Right atrium auricular region (tissue), 2 donors: ENCODE measurements around the gene ZNF805. TPM values are rescaled to one million over a fixed set of nuclear protein-coding genes. Genes with fewer than 3 reads are reported as not detected.
A peak's percentile ranks its signal among the peaks of the same experiment; 100 is the strongest.

Source experiments
- DNase-seq: peaks from one replicate; pipeline ENCODE4 v3.0.0-alpha.2; 2019; ENCODE audit warnings: low spot score
- H3K27ac ChIP-seq, 2 donors: fragments of 200-600 bp; sonication (generic); 1 replicate in 1 of 2; 2 replicates in 1 of 2; pipeline ENCODE4 v1.5.1; 2016 to 2019
- H3K27me3 ChIP-seq, 2 donors: fragments of 200-600 bp; sonication (generic); one replicate each; pipeline versions ENCODE4 v1.5.1 to v1.6.0; 2017 to 2019
- H3K36me3 ChIP-seq: fragments of 200-600 bp; sonication (generic); one replicate; pipeline ENCODE4 v1.5.1; 2016
- H3K4me1 ChIP-seq, 2 donors: fragments of 200-600 bp; sonication (generic); one replicate each; pipeline versions ENCODE4 v1.5.1 to v1.6.0; 2017 to 2019
- H3K4me3 ChIP-seq, 2 donors: fragments of 200-600 bp; sonication (generic); 1 replicate in 1 of 2; 2 replicates in 1 of 2; pipeline ENCODE4 v1.5.1; 2017 to 2019; ENCODE audit warnings: mild to moderate bottlenecking in 1 of 2, moderate library complexity in 1 of 2
- H3K9me3 ChIP-seq, 2 donors: fragments of 200-600 bp; sonication (generic); one replicate each; pipeline ENCODE4 v1.5.1; 2019
- CTCF ChIP-seq, 2 donors: fragments of 200-600 bp; sonication (generic); IDR thresholded peaks; one replicate each; pipeline ENCODE4 v1.5.1; 2019; ENCODE audit warnings: antibody characterized with exemption in 2 of 2
- total RNA-seq, 2 donors: library from RNA; depleted of rRNA; stranded (reverse); fragments of >200 nt; gene quantifications; one replicate each; pipeline ENCODE4 v1.1.0, GENCODE V29; 2016

The ZNF805 gene
- total RNA-seq, 2 donors from 2014 or later, result 11.6 to 12.2 TPM

- peak overlapping the region; percentile 74 to 92 for H3K4me3 ChIP-seq
- H3K27ac ChIP-seq, result peak overlapping the region; percentile 81 to 94
- peak; percentile 21 for DNase-seq
These were observed 744 bp downstream of the ZNF805 start for GRCh38 chr19:57241176-57241575.

GRCh38 chr19:57242821-57243220, 2.4 kb downstream of the ZNF805 start:
- no peak overlapping the region for H3K4me3 ChIP-seq
- DNase-seq, result no peak
- no peak overlapping the region for H3K27ac ChIP-seq
- H3K9me3 ChIP-seq, result no peaks in the 10 kb centered on the region
- H3K4me1 ChIP-seq, result peaks cover 0 to 24% of the 10 kb centered on the region in 2 donors
- H3K36me3 ChIP-seq, result peaks cover 31% of the 10 kb centered on the region
- H3K27me3 ChIP-seq, result no peaks in the 10 kb centered on the region
- no peak for TF ChIP-seq CTCF (IDR thresholded peaks at IDR 0.05)

More at GRCh38 chr19:57241176-57241575, 744 bp downstream of the ZNF805 start:
- no peak for TF ChIP-seq CTCF (IDR thresholded peaks at IDR 0.05)
- Histone ChIP-seq H3K27me3 (no peaks in the 10 kb centered on the region), H3K4me1 (peaks cover 0 to 24% of the 10 kb centered on the region in 2 donors), H3K36me3 (peaks cover 19% of the 10 kb centered on the region), H3K9me3 (no peaks in the 10 kb centered on the region)

GRCh38 chr19:57244513-57244912, 4.1 kb downstream of the ZNF805 start:
- Histone ChIP-seq H3K36me3 (peaks cover 44% of the 10 kb centered on the region), H3K27me3 (no peaks in the 10 kb centered on the region), H3K4me3 (no peak overlapping the region), H3K27ac (no peak overlapping the region), H3K4me1 (peaks cover 0 to 24% of the 10 kb centered on the region in 2 donors), H3K9me3 (no peaks in the 10 kb centered on the region)
- no peak for TF ChIP-seq CTCF (IDR thresholded peaks at IDR 0.05)
- DNase-seq, result no peak

GRCh38 chr19:57245066-57245465, 4.6 kb downstream of the ZNF805 start:
- Histone ChIP-seq H3K4me3 (no peak overlapping the region), H3K27me3 (no peaks in the 10 kb centered on the region), H3K4me1 (peaks cover 0 to 24% of the 10 kb centered on the region in 2 donors), H3K36me3 (peaks cover 47% of the 10 kb centered on the region), H3K9me3 (no peaks in the 10 kb centered on the region), H3K27ac (no peak overlapping the region)
- no peak for TF ChIP-seq CTCF (IDR thresholded peaks at IDR 0.05)
- DNase-seq, result no peak

GRCh38 chr19:57245959-57246358, 5.5 kb downstream of the ZNF805 start:
- peaks cover 0 to 24% of the 10 kb centered on the region in 2 donors for H3K4me1 ChIP-seq
- H3K4me3 ChIP-seq, result no peak overlapping the region
- no peak for DNase-seq
- peaks cover 54% of the 10 kb centered on the region for H3K36me3 ChIP-seq
- no peak for TF ChIP-seq CTCF (IDR thresholded peaks at IDR 0.05)
- H3K9me3 ChIP-seq, result no peaks in the 10 kb centered on the region
- no peak overlapping the region for H3K27ac ChIP-seq
- no peaks in the 10 kb centered on the region for H3K27me3 ChIP-seq

- H3K27me3 ChIP-seq, result no peaks in the 10 kb centered on the region
- H3K4me1 ChIP-seq, result no peaks in the 10 kb centered on the region
- DNase-seq, result no peak
- no peak for TF ChIP-seq CTCF (IDR thresholded peaks at IDR 0.05)
- H3K36me3 ChIP-seq, result peaks cover 62% of the 10 kb centered on the region
- H3K27ac ChIP-seq, result no peak overlapping the region
- H3K9me3 ChIP-seq, result no peaks in the 10 kb centered on the region
- no peak overlapping the region for H3K4me3 ChIP-seq
These were observed 8.2 kb downstream of the ZNF805 start for GRCh38 chr19:57248646-57249045.
